Thyroid gland (tissue), 4 donors: ENCODE measurements around the gene TMX4.

Experiments used
- POLR2A ChIP-seq, 2 donors: fragments of 450-650 bp; IDR thresholded peaks; one replicate each; pipeline ENCODE4 v1.6.1; 2017; ENCODE audit warnings: antibody characterized with exemption in 2 of 2, mild to moderate bottlenecking in 2 of 2, moderate library complexity in 1 of 2
- TF ChIP-seq, protein P1 (sequence below), 6 experiments: fragments of 200-600 bp in 3 of 6; fragments of 450-650 bp in 3 of 6; sonication (generic) in 3 of 6; IDR thresholded peaks; one replicate each; pipeline ENCODE4 v1.5.1; 2016 to 2019; ENCODE audit warnings: antibody characterized with exemption in 6 of 6, mild to moderate bottlenecking in 2 of 6, inconsistent platforms in 1 of 6, moderate library complexity in 1 of 6

DNA sequence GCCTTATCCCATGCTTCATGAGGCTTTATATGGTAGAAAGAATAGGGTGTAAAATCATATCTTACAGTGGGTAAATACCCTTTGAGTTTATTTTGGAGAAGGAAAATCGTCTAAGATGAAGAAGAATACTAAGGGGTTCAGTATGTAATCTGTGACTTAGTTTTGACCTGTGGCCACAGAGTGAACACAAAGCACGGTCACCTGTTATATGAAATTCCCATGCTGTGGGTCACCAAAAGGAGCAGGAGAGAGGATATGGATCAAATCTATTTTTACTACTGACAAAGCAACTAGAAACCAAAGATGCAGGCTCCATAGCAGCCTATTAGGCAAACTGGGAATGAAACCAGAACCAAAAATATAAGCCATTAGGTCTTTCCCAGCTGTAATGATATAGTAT lies 75.7 kb downstream of the TMX4 start:
- TF ChIP-seq, protein P1, sequence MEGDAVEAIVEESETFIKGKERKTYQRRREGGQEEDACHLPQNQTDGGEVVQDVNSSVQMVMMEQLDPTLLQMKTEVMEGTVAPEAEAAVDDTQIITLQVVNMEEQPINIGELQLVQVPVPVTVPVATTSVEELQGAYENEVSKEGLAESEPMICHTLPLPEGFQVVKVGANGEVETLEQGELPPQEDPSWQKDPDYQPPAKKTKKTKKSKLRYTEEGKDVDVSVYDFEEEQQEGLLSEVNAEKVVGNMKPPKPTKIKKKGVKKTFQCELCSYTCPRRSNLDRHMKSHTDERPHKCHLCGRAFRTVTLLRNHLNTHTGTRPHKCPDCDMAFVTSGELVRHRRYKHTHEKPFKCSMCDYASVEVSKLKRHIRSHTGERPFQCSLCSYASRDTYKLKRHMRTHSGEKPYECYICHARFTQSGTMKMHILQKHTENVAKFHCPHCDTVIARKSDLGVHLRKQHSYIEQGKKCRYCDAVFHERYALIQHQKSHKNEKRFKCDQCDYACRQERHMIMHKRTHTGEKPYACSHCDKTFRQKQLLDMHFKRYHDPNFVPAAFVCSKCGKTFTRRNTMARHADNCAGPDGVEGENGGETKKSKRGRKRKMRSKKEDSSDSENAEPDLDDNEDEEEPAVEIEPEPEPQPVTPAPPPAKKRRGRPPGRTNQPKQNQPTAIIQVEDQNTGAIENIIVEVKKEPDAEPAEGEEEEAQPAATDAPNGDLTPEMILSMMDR (IDR thresholded peaks at IDR 0.05), result no peak
- TF ChIP-seq POLR2A (IDR thresholded peaks at IDR 0.05), result no peak
